ENCODE data around the gene KRT84. TPM values are rescaled to one million over a fixed set of nuclear protein-coding genes. Genes with fewer than 3 reads are reported as not detected.

KRT84 gene
- total and polyA plus RNA-seq, 11 donors = not detected

- ATAC-seq (no peak), DNase-seq (no peak)
- Histone ChIP-seq H3K36me3 (no peaks in the 10 kb centered on the region), H3K9me3 (no peaks in the 10 kb centered on the region), H3K27ac (no peak overlapping the region), H3K4me3 (no peak overlapping the region), H3K4me1 (no peaks in the 10 kb centered on the region), H3K27me3 (peaks cover 0 to 20% (median 0%) of the 10 kb centered on the region in 9 donors)
- 88 to 95% (median 91%) methylated on average over 8 of the region's 8 CpGs for WGBS, 4 donors
- TF ChIP-seq POLR2A (IDR thresholded peaks at IDR 0.05) (no peak), CTCF (IDR thresholded peaks at IDR 0.05) (no peak)
- intact Hi-C loops (cut with DNase I) = loop anchor here in 1 of 10 donors (10.0 kb wide), 1 partner anchor 124 kb away; no protein-coding TSS in a partner anchor
These were observed 4.2 kb downstream of the KRT84 start for GRCh38 chr12:52381206-52381605.

- Histone ChIP-seq H3K4me1 (no peaks in the 10 kb centered on the region), H3K27ac (no peak overlapping the region), H3K27me3 (peaks cover 0 to 20% (median 0%) of the 10 kb centered on the region in 9 donors), H3K36me3 (no peaks in the 10 kb centered on the region), H3K9me3 (no peaks in the 10 kb centered on the region), H3K4me3 (no peak overlapping the region)
- TF ChIP-seq CTCF (IDR thresholded peaks at IDR 0.05) = peak; percentile 7 to 57 (median 32)
- TF ChIP-seq POLR2A (IDR thresholded peaks at IDR 0.05) = no peak
- DNase-seq (peak in 1 of 5 donors; percentile 44), ATAC-seq (peak in 3 of 4 donors; percentile 23 to 51 (median 26))
- 46 to 59% (median 51%) methylated on average over 15 of the region's 15 CpGs for WGBS, 4 donors
- intact Hi-C loops (cut with DNase I) = loop anchor here in 1 of 10 donors (10.0 kb wide), 1 partner anchor 125 kb away; no protein-coding TSS in a partner anchor
These were observed 5.2 kb downstream of the KRT84 start for GRCh38 chr12:52380271-52380694.

GRCh38 chr12:52379536-52379935 is 5.9 kb downstream of the KRT84 start:
- Histone ChIP-seq H3K4me1 (no peaks in the 10 kb centered on the region), H3K4me3 (no peak overlapping the region), H3K27ac (no peak overlapping the region), H3K9me3 (peaks cover 0 to 2% (median 0%) of the 10 kb centered on the region in 12 donors), H3K36me3 (no peaks in the 10 kb centered on the region), H3K27me3 (peaks cover 0 to 20% (median 0%) of the 10 kb centered on the region in 9 donors)
- DNase-seq = no peak
- intact Hi-C loops (cut with DNase I) = loop anchor here in 8 of 10 donors (5.0 to 10.0 kb wide), 6 partner anchors 128 to 595 kb away; partner anchors contain the start of gene KRT74 (in 2 of the 8)
- no peak for TF ChIP-seq CTCF (IDR thresholded peaks at IDR 0.05)
- no peak for TF ChIP-seq POLR2A (IDR thresholded peaks at IDR 0.05)
- no peak for ATAC-seq
- WGBS, 4 donors = 85 to 96% (median 94%) methylated on average over 6 of the region's 6 CpGs

GRCh38 chr12:52378091-52378490 is 7.4 kb downstream of the KRT84 start:
- intact Hi-C loops (cut with DNase I) = loop anchor here in 8 of 10 donors (5.0 to 10.0 kb wide), 6 partner anchors 129 to 597 kb away; partner anchors contain the start of gene KRT74 (in 2 of the 8)
- DNase-seq (no peak), ATAC-seq (no peak)
- Histone ChIP-seq H3K4me1 (no peaks in the 10 kb centered on the region), H3K4me3 (no peak overlapping the region), H3K36me3 (no peaks in the 10 kb centered on the region), H3K9me3 (peaks cover 0 to 8% (median 0%) of the 10 kb centered on the region in 12 donors), H3K27ac (no peak overlapping the region), H3K27me3 (peaks cover 0 to 20% (median 0%) of the 10 kb centered on the region in 9 donors)
- 44 to 65% (median 64%) methylated on average over 2 to 19 of the region's 19 CpGs for WGBS, 4 donors
- TF ChIP-seq POLR2A (IDR thresholded peaks at IDR 0.05) (no peak), CTCF (IDR thresholded peaks at IDR 0.05) (no peak)
